Gastrocnemius medialis (tissue), 4 donors: Measurements from ENCODE around the gene AOC2. TPM values are rescaled to one million over a fixed set of nuclear protein-coding genes. Genes with fewer than 3 reads are reported as not detected.
"Not testable (repeated sequence)": the region's sequence is repeated elsewhere in the genome, so short reads cannot be mapped to it uniquely, and the experiment has no call there.

Experiments
- ATAC-seq, 2 donors: fragments of 150-250 bp; one replicate each; pipeline ENCODE4 v1.9.1; 2016
- DNase-seq, 2 donors: peaks; one replicate each; pipeline ENCODE4 v3.0.0-alpha.2; 2019
- H3K27ac ChIP-seq, 4 donors: fragments of 200-600 bp; sonication (generic); 1 replicate in 1 of 4; 2 replicates in 3 of 4; pipeline ENCODE4 v1.5.1; 2016 to 2018; ENCODE audit warnings: mild to moderate bottlenecking in 2 of 4, moderate library complexity in 1 of 4
- H3K27me3 ChIP-seq, 3 donors: fragments of 200-600 bp; sonication (generic) in 2 of 3; 1 replicate in 1 of 3; 2 replicates in 2 of 3; pipeline versions ENCODE4 v1.5.1 to v1.6.0; 2016 to 2019; ENCODE audit warnings: mild to moderate bottlenecking in 1 of 3, moderate library complexity in 1 of 3
- H3K36me3 ChIP-seq, 2 donors: fragments of 200-600 bp; sonication (generic) in 1 of 2; one replicate each; pipeline ENCODE4 v1.5.1; 2017 to 2018
- H3K4me1 ChIP-seq, 2 donors: fragments of 200-600 bp; sonication (generic) in 1 of 2; one replicate each; pipeline ENCODE4 v1.5.1; 2016 to 2017; ENCODE audit warnings: mild to moderate bottlenecking in 2 of 2
- H3K4me3 ChIP-seq, 4 donors: fragments of 200-600 bp; sonication (generic) in 3 of 4; 1 replicate in 1 of 4; 2 replicates in 3 of 4; pipeline ENCODE4 v1.5.1; 2016 to 2019; ENCODE audit warnings: mild to moderate bottlenecking in 2 of 4
- H3K9me3 ChIP-seq, 3 donors: fragments of 200-600 bp; sonication (generic) in 2 of 3; 1 replicate in 1 of 3; 2 replicates in 2 of 3; pipeline ENCODE4 v1.5.1; 2016 to 2019
- POLR2A ChIP-seq, 2 donors: fragments of 450-650 bp; IDR thresholded peaks; one replicate each; pipeline ENCODE4 v1.6.1; 2017; ENCODE audit warnings: antibody characterized with exemption in 2 of 2, mild to moderate bottlenecking in 2 of 2, moderate library complexity in 2 of 2
- in situ Hi-C, 4 donors: fragments of 200-750 bp; cut with MboI; loops; one replicate each; pipeline versions ENCODE4 v1.15.0 to v1.8.0; 2017; ENCODE audit warnings: low sequenced_read_pairs in 4 of 4
- intact Hi-C: fragments of 100-400 bp; cut with DNase I; formaldehyde crosslinking; loops from one replicate; pipeline ENCODE4 v1.15.1; 2023; ENCODE audit warnings: low total_unique reads
- total RNA-seq, 4 donors: library from RNA; depleted of rRNA; stranded (reverse); fragments of >200 nt; gene quantifications; one replicate each; pipeline versions ENCODE4 v1.1.0 to v1.2.3, GENCODE V29; 2016
- TF ChIP-seq, protein P1 (sequence below), 5 experiments: fragments of 450-650 bp in 3 of 5; fragments of 200-600 bp in 2 of 5; sonication (generic) in 2 of 5; IDR thresholded peaks in 4 of 5; conservative IDR thresholded peaks in 1 of 5; 1 replicate in 4 of 5; 2 replicates in 1 of 5; pipeline ENCODE4 v1.5.1; 2016 to 2019; ENCODE audit warnings: antibody characterized with exemption in 5 of 5, mild to moderate bottlenecking in 3 of 5, moderate library complexity in 3 of 5

Gene AOC2
- total RNA-seq, 4 donors from 2014 or later: 0.81 to 1.2 (median 1.0) TPM

GRCh38 chr17:42857389-42857788, 13.0 kb downstream of the AOC2 start:
- TF ChIP-seq, protein P1, sequence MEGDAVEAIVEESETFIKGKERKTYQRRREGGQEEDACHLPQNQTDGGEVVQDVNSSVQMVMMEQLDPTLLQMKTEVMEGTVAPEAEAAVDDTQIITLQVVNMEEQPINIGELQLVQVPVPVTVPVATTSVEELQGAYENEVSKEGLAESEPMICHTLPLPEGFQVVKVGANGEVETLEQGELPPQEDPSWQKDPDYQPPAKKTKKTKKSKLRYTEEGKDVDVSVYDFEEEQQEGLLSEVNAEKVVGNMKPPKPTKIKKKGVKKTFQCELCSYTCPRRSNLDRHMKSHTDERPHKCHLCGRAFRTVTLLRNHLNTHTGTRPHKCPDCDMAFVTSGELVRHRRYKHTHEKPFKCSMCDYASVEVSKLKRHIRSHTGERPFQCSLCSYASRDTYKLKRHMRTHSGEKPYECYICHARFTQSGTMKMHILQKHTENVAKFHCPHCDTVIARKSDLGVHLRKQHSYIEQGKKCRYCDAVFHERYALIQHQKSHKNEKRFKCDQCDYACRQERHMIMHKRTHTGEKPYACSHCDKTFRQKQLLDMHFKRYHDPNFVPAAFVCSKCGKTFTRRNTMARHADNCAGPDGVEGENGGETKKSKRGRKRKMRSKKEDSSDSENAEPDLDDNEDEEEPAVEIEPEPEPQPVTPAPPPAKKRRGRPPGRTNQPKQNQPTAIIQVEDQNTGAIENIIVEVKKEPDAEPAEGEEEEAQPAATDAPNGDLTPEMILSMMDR (IDR thresholded peaks at IDR 0.05 in 4 of 5, conservative IDR thresholded peaks at IDR 0.05 in 1 of 5): no peak
- no peak for TF ChIP-seq POLR2A (IDR thresholded peaks at IDR 0.05)
- no peak overlapping the region for H3K4me3 ChIP-seq
- ATAC-seq (no peak), DNase-seq (no peak)
- peaks cover 0 to 12% (median 0%) of the 10 kb centered on the region in 3 donors for H3K27me3 ChIP-seq
- in situ Hi-C loops: no loop called here
- intact Hi-C loops: no loop called here
- no peaks in the 10 kb centered on the region for H3K4me1 ChIP-seq
- H3K27ac ChIP-seq: no peak overlapping the region
- H3K36me3 ChIP-seq: no peaks in the 10 kb centered on the region
- no peaks in the 10 kb centered on the region for H3K9me3 ChIP-seq

GRCh38 chr17:42865638-42866094, 21.3 kb downstream of the AOC2 start:
- no peaks in the 10 kb centered on the region for H3K4me1 ChIP-seq
- no peak for DNase-seq
- in situ Hi-C loops (no loop called here), intact Hi-C loops (no loop called here)
- H3K27ac ChIP-seq: no peak overlapping the region
- no peaks in the 10 kb centered on the region for H3K27me3 ChIP-seq
- H3K9me3 ChIP-seq: no peaks in the 10 kb centered on the region
- ATAC-seq: no peak
- TF ChIP-seq, protein P1 (IDR thresholded peaks at IDR 0.05 in 4 of 5, conservative IDR thresholded peaks at IDR 0.05 in 1 of 5): no peak
- no peak for TF ChIP-seq POLR2A (IDR thresholded peaks at IDR 0.05)
- no peak overlapping the region for H3K4me3 ChIP-seq
- no peaks in the 10 kb centered on the region for H3K36me3 ChIP-seq

- TF ChIP-seq, protein P1 (IDR thresholded peaks at IDR 0.05 in 4 of 5, conservative IDR thresholded peaks at IDR 0.05 in 1 of 5): no peak
- no peak for TF ChIP-seq POLR2A (IDR thresholded peaks at IDR 0.05)
- ATAC-seq (no peak), DNase-seq (no peak)
- Histone ChIP-seq H3K27me3 (no peaks in the 10 kb centered on the region), H3K27ac (no peak overlapping the region), H3K36me3 (no peaks in the 10 kb centered on the region), H3K4me3 (no peak overlapping the region), H3K4me1 (no peaks in the 10 kb centered on the region), H3K9me3 (no peaks in the 10 kb centered on the region)
- in situ Hi-C loops (no loop called here), intact Hi-C loops (no loop called here)
Measured at GRCh38 chr17:42866216-42866615, 21.8 kb downstream of the AOC2 start.

- Histone ChIP-seq H3K36me3 (no peaks in the 10 kb centered on the region), H3K27me3 (no peaks in the 10 kb centered on the region), H3K4me3 (no peak overlapping the region), H3K9me3 (no peaks in the 10 kb centered on the region), H3K27ac (no peak overlapping the region), H3K4me1 (no peaks in the 10 kb centered on the region)
- TF ChIP-seq, protein P1 (IDR thresholded peaks at IDR 0.05 in 4 of 5, conservative IDR thresholded peaks at IDR 0.05 in 1 of 5): no peak
- no peak for TF ChIP-seq POLR2A (IDR thresholded peaks at IDR 0.05)
- intact Hi-C loops (no loop called here), in situ Hi-C loops (no loop called here)
- ATAC-seq (no peak), DNase-seq (no peak)
Measured at GRCh38 chr17:42866631-42867575, 22.5 kb downstream of the AOC2 start.

DNA sequence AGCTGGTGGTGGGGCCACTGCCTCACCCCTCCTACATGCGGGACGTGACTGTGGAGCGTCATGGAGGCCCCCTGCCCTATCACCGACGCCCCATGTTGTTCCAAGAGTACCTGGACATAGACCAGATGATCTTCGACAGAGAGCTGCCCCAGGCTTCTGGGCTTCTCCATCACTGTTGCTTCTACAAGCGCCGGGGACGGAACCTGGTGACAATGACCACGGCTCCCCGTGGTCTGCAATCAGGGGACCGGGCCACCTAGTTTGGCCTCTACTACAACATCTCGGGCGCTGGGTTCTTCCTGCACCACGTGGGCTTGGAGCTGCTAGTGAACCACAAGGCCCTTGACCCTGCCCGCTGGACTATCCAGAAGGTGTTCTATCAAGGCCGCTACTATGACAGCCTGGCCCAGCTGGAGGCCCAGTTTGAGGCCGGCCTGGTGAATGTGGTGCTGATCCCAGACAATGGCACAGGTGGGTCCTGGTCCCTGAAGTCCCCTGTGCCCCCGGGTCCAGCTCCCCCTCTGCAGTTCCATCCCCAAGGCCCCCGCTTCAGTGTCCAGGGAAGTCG, 23.4 kb downstream of the AOC2 start:
- H3K4me1 ChIP-seq, ATAC-seq, H3K36me3 ChIP-seq, H3K9me3 ChIP-seq, DNase-seq, H3K4me3 ChIP-seq, H3K27me3 ChIP-seq, intact Hi-C loops, H3K27ac ChIP-seq, in situ Hi-C loops: not testable (repeated sequence)
